PC-9 (cell line): ENCODE measurements around the gene TOM1L1.

ENCODE experiments used
- EZH2 ChIP-seq: fragments of 200-600 bp; sonication (generic); IDR thresholded peaks from 2 replicates; pipeline ENCODE4 v1.8.0; 2017; ENCODE audit warnings: antibody characterized with exemption, low read depth
- TF ChIP-seq, protein P1 (sequence below): fragments of 200-600 bp; sonication (generic); conservative IDR thresholded peaks from 2 replicates; pipeline ENCODE4 v1.6.1; 2017; ENCODE audit warnings: mixed run types, antibody characterized with exemption, mild to moderate bottlenecking, moderate library complexity

- TF ChIP-seq, protein P1, sequence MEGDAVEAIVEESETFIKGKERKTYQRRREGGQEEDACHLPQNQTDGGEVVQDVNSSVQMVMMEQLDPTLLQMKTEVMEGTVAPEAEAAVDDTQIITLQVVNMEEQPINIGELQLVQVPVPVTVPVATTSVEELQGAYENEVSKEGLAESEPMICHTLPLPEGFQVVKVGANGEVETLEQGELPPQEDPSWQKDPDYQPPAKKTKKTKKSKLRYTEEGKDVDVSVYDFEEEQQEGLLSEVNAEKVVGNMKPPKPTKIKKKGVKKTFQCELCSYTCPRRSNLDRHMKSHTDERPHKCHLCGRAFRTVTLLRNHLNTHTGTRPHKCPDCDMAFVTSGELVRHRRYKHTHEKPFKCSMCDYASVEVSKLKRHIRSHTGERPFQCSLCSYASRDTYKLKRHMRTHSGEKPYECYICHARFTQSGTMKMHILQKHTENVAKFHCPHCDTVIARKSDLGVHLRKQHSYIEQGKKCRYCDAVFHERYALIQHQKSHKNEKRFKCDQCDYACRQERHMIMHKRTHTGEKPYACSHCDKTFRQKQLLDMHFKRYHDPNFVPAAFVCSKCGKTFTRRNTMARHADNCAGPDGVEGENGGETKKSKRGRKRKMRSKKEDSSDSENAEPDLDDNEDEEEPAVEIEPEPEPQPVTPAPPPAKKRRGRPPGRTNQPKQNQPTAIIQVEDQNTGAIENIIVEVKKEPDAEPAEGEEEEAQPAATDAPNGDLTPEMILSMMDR = no peak
- TF ChIP-seq EZH2 = no peak
Measured at GRCh38 chr17:54941285-54941684, 40.6 kb downstream of the TOM1L1 start.
